ENCODE measurements around the gene GUSB.
A peak's percentile ranks its signal among the peaks of the same experiment; 100 is the strongest.
"Not testable (repeated sequence)": the region's sequence is repeated elsewhere in the genome, so short reads cannot be mapped to it uniquely, and the experiment has no call there.

GUSB gene

DNA sequence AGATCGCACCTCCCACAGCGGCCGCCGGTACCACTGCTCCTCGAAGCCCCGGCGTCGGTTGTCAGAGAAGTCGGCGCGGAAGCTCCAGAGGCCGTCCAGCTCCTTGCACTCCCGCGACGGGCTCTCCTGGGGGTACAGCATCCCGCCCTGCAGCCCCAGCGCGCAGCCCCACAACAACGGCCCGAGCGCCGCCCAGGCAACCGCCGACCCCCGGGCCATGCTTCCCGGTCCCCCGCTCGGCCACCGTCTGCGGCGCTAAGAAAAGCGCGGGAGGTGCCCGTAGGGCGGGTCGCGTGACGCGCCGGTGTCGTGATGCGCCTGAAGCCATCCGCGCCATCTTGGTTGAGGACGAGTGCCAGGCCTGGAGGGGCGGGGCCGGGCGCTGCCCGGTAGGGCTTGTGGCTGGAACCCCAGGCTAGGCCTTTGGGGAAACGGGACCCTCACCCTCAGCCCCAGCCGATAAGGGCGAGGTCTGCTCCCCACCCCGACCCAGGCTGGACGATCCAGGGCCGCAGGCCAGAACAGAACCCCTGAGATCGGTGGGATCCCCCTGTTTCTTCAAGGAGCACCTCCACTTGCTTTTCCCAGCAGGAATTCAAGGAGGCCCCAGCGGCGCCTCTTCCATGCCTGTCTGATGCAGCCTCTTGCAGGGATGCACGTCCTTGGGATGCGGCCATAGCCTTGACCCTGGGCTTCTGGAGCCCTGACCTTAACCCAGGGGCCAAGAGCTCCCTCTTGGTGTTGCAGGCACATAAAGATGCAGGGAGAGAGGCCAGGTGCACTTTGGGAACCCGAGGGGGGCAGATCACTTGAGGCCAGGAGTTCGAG, at the start of gene GUSB:
GUSB (minus strand) TSS at position 249 of the 828 bp plus-strand sequence; CDS start at position 219, 30 bp downstream.
- DNase-seq, result peak; percentile 91

DNA sequence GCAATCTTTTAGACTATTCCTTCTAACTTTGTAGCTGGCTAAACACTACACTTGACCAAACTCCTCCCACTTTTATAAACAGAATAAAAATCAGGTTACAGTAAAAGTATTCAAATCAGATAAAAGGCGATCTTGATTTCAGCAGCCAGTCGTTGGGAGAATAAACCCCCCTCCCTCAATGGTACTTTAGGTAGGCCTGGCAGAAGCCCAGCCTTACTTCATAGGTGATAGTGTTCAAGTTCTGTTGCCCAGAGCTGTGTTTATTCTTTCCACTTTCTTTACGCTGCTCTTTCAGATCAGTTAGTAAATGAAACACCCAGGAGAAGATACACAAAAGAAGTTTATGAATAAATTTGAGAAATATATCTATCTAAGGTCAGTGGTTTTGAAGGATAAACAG, 46.3 kb upstream of the GUSB start:
- not testable (repeated sequence) for DNase-seq

DNA sequence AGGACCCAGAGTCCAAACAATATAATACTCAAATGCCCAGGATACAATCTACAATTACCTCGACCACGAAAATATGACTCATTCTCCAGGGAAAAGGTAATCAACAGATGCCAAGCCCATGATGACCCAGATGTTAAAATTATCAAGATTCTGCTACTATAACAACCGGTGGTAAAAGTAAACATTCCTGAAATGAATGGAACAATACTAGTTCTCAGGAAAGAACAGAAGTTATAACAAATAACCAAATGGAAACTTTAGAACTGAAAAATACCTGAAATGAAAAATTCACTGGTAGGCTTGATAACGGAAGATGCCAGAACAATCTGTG, 34.1 kb upstream of the GUSB start:
- DNase-seq, result no peak

- no peak for DNase-seq
Measured at GRCh38 chr7:66015440-66016130, 33.6 kb upstream of the GUSB start.

DNA sequence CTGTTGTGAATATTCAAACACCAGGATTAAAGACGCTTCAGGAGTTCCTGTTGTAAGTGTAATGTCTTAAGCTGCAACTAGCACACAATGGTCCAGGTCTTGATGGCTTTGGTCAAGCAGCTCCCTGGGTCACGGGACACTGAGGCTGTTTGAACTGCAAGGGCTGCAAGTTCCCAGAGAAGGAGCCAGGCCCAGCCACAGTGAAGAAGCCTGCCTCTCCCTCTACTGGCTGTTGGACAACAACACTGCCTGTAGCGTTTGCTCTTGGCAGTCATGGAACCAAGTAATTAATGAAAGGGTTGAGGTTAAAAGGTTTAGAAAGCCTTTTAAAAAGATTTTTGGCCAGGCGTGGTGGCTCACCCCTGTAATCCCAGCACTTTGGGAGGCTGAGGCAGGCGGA, 31.9 kb upstream of the GUSB start:
- no peak for DNase-seq

GRCh38 chr7:66007232-66007631, 25.2 kb upstream of the GUSB start:
- DNase-seq, result no peak

- not testable (repeated sequence) for DNase-seq
Measured at GRCh38 chr7:66005115-66005671, 23.2 kb upstream of the GUSB start.

DNA sequence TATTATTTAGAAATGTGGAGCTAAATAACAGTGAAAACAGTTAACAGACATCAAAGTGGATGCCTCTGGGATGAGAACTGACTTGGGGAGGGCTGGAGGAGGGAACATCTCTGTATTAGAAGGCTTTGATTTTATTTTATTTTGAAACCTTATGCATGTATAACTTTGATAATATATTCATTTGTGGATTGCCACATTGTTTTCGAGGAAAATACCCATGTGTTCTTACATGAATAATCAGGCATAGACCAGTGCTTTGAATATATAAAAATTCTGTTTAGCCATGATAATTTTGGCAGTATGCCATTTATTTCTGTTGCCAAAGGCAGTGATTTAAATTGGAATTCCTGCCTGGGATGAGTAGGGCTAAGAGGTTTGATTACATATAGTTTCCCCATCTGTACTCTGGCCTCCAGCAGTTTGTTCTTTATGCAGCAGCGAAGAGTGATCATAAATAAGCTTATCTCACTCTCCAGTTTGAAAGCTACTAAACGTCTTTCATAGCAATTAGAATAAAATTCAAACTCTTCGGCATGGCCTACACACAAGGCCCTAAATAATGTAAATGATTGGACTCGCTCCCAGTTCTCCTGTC, 18.9 kb upstream of the GUSB start:
- not testable (repeated sequence) for DNase-seq

- not testable (repeated sequence) for DNase-seq
Measured at GRCh38 chr7:65994984-65995383, 13.0 kb upstream of the GUSB start.

- DNase-seq, result no peak
Measured at GRCh38 chr7:65992526-65992925, 10.5 kb upstream of the GUSB start.

GRCh38 chr7:65991829-65992228, 9.8 kb upstream of the GUSB start:
- not testable (repeated sequence) for DNase-seq

DNA sequence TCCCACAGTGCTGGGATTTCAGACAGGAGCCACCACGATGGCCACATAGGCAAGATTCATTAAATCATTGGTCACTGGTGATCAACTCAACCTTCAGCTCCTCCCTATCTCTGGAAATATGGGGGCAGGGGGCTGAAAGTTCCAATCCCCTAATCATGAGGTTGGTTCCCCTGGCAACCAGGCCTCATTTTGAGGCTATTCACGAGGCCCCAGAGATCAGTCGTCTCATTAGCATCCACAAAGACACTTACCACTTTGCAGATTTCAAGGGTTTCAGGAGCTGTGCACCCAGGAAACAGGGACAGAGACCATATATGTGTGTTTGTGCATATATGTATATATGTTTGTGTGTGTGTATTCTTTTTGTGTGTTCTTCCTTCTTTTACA, 7.7 kb upstream of the GUSB start:
- DNase-seq, result no peak

DNA sequence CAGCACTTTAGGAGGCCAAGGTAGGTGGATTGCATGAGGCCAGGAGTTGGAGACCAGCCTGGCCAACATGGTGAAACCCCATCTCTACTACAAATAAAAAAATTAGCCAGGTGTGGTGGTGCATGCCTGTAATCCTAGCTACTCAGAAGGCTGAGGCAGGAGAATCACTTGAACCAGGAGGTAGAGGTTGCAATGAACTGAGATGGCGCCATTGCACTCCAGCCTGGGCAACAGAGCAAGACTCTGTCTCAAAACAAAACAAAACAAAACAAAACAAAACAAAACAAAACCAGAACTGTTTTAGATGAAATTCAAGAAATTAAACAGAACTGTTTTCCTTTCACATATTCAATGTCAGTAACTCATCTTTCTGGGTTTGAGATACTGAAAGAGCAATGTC, 6.5 kb upstream of the GUSB start:
- DNase-seq, result not testable (repeated sequence)

DNA sequence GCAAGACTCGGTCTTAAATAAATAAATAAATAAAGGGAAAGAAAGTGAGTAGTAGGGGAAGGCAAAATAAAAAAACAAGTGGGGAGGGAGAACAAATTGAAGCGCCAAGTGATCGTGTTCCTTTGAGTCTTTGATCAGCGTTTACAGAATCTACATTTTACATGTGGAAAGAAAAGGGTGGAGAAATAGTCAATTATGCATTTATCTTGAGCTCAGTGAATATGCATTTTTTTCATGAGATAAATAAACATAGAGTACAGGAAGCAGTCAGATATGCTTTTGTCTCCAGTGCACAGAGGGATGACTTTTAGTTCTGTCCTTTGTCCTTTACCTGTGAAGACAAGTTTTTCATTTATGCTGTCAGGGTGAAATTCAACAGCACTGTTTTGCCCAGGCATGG, 6.1 kb upstream of the GUSB start:
- DNase-seq, result no peak

DNA sequence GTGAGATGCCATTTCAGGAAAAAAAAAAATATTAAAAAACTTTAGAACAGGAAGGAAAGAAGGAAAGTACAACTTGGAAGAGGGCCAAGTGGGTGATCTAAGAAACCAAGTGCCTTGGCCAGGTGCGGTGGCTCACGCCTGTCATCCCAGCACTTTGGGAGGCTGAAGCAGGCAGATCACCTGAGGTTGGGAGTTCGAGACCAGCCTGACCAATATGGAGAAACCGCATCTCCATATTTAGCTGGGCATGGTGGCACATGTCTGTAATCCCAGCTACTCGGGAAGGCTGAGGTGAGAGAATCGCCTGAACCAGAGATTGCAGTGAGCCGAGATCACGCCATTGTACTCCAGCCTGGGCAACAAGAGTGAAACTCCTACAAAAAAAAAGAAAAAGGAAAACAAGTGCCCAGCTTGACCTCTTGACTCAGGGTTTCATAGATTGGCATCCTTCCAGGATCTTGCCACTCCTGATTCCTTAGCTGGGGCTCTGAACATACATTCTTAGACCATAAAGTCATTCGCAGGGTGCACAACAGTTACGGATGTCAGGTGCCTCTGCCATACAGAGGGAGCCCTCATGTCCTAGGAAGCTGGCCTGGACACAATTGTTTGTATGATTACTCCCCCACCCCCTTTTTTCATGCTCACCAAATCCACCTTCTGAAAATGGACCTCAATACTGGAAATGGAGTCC, 2.1 kb upstream of the GUSB start:
- no peak for DNase-seq

GRCh38 chr7:65980478-65981250, 1.3 kb downstream of the GUSB start:
- peak; percentile 3 for DNase-seq

- no peak for DNase-seq
Measured at GRCh38 chr7:65979583-65980477, 2.2 kb downstream of the GUSB start.

DNA sequence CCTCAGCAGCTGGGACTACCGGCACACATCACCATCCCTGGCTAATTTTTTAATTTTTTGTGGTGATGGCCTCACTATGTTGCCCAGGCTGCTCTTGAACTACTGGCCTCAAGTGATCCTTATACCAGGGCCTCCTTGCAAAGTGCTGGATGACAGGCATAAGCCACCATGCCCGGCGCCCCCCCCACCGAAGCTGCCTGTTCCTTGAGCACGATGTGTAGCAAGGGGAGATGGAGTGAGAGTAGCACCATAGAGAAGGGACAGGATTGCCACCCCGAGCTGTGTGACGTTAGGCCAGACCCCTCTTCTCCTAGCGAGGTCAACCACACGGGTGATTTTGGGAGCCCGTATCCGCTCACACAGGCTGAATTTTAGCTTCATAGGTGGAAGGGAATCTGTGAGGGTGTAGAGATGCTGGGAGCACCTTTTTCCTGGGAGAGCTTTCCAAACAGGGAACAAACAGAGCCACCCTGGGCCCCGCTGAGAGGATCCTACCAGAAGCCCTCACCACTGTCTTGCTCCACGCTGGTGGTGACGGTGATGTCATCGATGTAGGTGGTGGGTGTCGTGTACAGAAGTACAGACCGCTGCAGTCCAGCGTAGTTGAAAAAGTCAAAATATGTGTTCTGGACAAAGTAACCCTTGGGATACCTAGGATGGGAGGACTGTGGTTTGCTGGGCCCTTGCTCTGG, 3.0 kb downstream of the GUSB start:
- DNase-seq, result no peak

DNA sequence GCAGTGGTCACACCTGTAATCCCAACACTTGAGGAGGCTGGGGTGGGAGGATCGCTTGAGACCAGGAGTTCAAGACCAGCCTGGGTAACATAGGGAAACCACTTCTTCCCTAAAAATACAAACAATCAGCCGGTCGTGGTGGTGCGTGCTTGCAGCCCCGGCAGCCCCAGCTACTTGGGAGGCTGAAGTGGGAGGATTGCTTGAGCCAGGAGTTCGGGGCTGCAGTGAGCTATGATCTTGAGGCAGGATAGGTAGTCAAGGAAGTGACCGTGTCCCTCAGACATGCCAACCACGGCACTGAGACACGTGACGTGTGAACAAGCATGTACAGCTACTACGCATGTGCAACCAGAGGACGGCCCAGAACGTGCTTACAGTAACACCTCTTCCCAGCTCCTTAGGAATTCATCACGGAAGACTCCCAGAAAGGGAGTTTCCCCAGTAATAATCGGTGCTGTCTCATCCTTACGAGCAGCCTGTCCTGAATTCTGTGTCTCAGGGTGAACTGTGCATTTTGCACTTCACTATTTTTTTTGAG, 5.3 kb downstream of the GUSB start:
- no peak for DNase-seq

DNA sequence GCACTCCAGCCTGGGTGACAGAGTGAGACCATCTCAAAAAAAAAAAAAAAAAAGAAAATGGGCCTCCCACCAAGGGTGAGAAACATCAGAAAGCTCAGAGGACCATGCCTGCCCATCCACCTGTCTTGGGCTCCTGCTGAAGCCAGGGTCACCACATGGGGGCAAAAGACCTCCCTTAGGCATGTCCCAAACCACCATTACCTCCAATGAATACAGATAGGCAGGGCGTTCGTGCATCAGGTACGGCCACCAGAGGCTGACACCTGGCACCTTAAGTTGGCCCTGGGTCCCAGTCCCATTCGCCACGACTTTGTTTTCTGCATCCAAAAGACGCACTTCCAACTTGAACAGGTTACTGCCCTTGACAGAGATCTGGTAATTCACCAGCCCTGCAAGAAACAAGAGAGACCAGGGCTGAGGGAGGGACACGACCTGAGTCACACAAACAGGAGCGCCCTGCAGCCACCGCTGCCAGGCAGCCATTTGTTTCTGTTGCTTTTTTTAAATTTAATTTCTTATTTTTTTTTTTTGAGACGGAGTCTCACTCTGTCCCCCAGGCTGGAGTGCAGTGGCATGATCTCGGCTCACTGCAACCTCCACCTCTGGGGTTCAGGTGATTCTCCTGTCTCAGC, 6.1 kb downstream of the GUSB start:
- DNase-seq, result no peak

Data from COR-L47 (cell line).